Measurements from ENCODE around the gene RDH11. TPM values are rescaled to one million over a fixed set of nuclear protein-coding genes. Genes with fewer than 3 reads are reported as not detected.

The RDH11 gene
- total RNA-seq, 1 donor from 2014 or later, result 78.2 TPM

- no peak for TF ChIP-seq CTCF (IDR thresholded peaks at IDR 0.05; ENCODE audit: insufficient read depth, low read length, poor library complexity, severe bottlenecking)
- no peak overlapping the region for H3K4me3 ChIP-seq (ENCODE audit: low read depth, low read length)
- no peak for DNase-seq (ENCODE audit: low read depth)
- H3K27me3 ChIP-seq (ENCODE audit: control insufficient read depth, insufficient read depth, low read length), result no peaks in the 10 kb centered on the region
- no peaks in the 10 kb centered on the region for H3K36me3 ChIP-seq (ENCODE audit: control insufficient read depth, insufficient read depth, low read length)
Observed at GRCh38 chr14:67698179-67698578, 2.6 kb upstream of the RDH11 start.

GRCh38 chr14:67697006-67697405 lies 1.4 kb upstream of the RDH11 start:
- no peak overlapping the region for H3K4me3 ChIP-seq (ENCODE audit: low read depth, low read length)
- DNase-seq (ENCODE audit: low read depth), result no peak
- TF ChIP-seq CTCF (IDR thresholded peaks at IDR 0.05; ENCODE audit: insufficient read depth, low read length, poor library complexity, severe bottlenecking), result no peak

GRCh38 chr14:67694791-67695393 lies 672 bp downstream of the RDH11 start:
- Histone ChIP-seq H3K36me3 (ENCODE audit: control insufficient read depth, insufficient read depth, low read length) (peaks cover 6% of the 10 kb centered on the region), H3K4me3 (ENCODE audit: low read depth, low read length) (peak overlapping the region; percentile 95), H3K27me3 (ENCODE audit: control insufficient read depth, insufficient read depth, low read length) (no peaks in the 10 kb centered on the region)
- no peak for TF ChIP-seq CTCF (IDR thresholded peaks at IDR 0.05; ENCODE audit: insufficient read depth, low read length, poor library complexity, severe bottlenecking)
- DNase-seq (ENCODE audit: low read depth), result peak; percentile 93

More at GRCh38 chr14:67697006-67697405, 1.4 kb upstream of the RDH11 start:
- Histone ChIP-seq H3K36me3 (ENCODE audit: control insufficient read depth, insufficient read depth, low read length) (peaks cover 2% of the 10 kb centered on the region), H3K27me3 (ENCODE audit: control insufficient read depth, insufficient read depth, low read length) (no peaks in the 10 kb centered on the region)

- H3K36me3 ChIP-seq (ENCODE audit: control insufficient read depth, insufficient read depth, low read length), result peaks cover 9% of the 10 kb centered on the region
Observed at GRCh38 chr14:67690011-67690410, 5.6 kb downstream of the RDH11 start.

GRCh38 chr14:67683842-67684241 lies 11.7 kb downstream of the RDH11 start:
- no peak for TF ChIP-seq CTCF (IDR thresholded peaks at IDR 0.05; ENCODE audit: insufficient read depth, low read length, poor library complexity, severe bottlenecking)
- DNase-seq (ENCODE audit: low read depth), result no peak
- no peak overlapping the region for H3K4me3 ChIP-seq (ENCODE audit: low read depth, low read length)
- H3K36me3 ChIP-seq (ENCODE audit: control insufficient read depth, insufficient read depth, low read length), result peaks cover 3% of the 10 kb centered on the region
- no peaks in the 10 kb centered on the region for H3K27me3 ChIP-seq (ENCODE audit: control insufficient read depth, insufficient read depth, low read length)

More at GRCh38 chr14:67690011-67690410, 5.6 kb downstream of the RDH11 start:
- no peak for DNase-seq (ENCODE audit: low read depth)
- H3K4me3 ChIP-seq (ENCODE audit: low read depth, low read length), result no peak overlapping the region
- TF ChIP-seq CTCF (IDR thresholded peaks at IDR 0.05; ENCODE audit: insufficient read depth, low read length, poor library complexity, severe bottlenecking), result no peak
- H3K27me3 ChIP-seq (ENCODE audit: control insufficient read depth, insufficient read depth, low read length), result no peaks in the 10 kb centered on the region

GRCh38 chr14:67680941-67681340 lies 14.6 kb downstream of the RDH11 start:
- Histone ChIP-seq H3K36me3 (ENCODE audit: control insufficient read depth, insufficient read depth, low read length) (no peaks in the 10 kb centered on the region), H3K27me3 (ENCODE audit: control insufficient read depth, insufficient read depth, low read length) (no peaks in the 10 kb centered on the region), H3K4me3 (ENCODE audit: low read depth, low read length) (no peak overlapping the region)
- DNase-seq (ENCODE audit: low read depth), result no peak
- no peak for TF ChIP-seq CTCF (IDR thresholded peaks at IDR 0.05; ENCODE audit: insufficient read depth, low read length, poor library complexity, severe bottlenecking)

Data from kidney epithelial cell (primary cell).